GM18907 (cell line): Measurements from ENCODE around the gene FUBP1.
"Not testable (repeated sequence)": the region's sequence is repeated elsewhere in the genome, so short reads cannot be mapped to it uniquely, and the experiment has no call there.

ENCODE experiments used
- ATAC-seq: cut with Tn5 transposase; IDR thresholded peaks from one replicate; pipeline ENCODE4 v1.9.1; 2021; ENCODE audit warnings: mild to moderate bottlenecking, moderate library complexity; ENCODE audit not compliant: unreplicated experiment

FUBP1 gene

DNA sequence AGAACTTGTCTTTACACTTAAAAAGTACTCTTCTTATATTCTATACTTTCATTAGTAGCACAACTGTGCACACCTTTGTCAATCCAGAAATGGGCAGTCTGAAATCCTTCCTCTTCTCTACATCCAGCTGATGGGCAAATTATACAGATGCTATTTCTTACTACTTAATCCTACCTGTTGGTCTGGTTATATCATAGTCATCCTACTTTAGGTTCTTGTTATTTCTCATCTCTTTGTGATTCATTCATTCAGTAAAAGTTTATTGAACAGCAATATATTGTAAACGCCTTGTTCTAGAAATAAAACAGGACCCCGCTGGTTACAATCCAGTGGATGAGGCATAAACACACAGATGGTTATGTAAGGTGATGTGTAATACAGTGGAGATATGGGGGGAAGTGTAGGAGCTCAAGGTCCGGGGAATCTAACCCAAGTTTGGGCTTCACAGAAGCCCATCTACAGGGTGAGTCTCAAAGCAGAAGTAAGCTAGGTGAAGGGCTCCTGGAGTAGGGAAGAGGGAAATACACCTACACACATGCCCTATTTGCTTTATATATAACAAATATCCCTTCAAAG is 11.8 kb upstream of the FUBP1 start:
- no peak for ATAC-seq

GRCh38 chr1:77989744-77990143 is 10.9 kb upstream of the FUBP1 start:
- no peak for ATAC-seq

DNA sequence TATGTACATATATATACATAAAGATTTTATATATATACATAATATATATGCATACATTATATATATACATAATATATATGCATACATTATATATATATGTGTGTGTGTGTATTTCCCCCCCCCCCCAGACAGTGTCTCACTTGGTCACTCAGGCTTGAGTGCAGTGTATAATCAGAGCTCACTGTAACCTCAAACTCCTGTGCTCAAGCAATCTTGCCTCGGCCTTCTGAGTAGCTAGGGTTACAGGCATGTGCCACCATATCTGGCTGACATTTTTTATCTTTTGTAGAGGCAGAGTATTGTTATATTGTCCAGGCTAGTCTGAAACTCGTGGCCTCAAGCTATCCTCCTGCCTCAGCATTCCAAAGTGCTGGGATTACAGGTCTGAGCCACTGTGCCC is 9.0 kb upstream of the FUBP1 start:
- no peak for ATAC-seq

GRCh38 chr1:77986810-77987209 is 7.9 kb upstream of the FUBP1 start:
- no peak for ATAC-seq

- no peak for ATAC-seq
Observed at GRCh38 chr1:77984629-77985028, 5.8 kb upstream of the FUBP1 start.

DNA sequence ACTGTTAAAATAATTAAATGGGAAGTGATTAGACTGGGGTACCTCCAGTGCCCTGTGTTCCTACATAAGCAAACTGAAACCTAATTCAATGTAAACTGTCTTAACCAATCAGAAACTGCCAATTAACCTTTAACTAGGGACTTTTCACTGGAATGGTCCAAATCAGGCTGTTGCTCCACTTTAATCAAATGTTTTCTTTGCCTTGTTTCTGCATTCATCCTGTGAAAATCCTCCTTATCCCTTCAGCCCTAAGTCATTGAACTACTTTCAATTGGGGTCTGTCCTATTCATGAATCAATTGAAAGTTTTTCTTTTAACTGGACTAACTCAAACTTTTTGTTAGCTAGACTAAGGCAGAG is 5.1 kb upstream of the FUBP1 start:
- no peak for ATAC-seq

- ATAC-seq = not testable (repeated sequence)
Observed at GRCh38 chr1:77983352-77983996, 4.6 kb upstream of the FUBP1 start.

DNA sequence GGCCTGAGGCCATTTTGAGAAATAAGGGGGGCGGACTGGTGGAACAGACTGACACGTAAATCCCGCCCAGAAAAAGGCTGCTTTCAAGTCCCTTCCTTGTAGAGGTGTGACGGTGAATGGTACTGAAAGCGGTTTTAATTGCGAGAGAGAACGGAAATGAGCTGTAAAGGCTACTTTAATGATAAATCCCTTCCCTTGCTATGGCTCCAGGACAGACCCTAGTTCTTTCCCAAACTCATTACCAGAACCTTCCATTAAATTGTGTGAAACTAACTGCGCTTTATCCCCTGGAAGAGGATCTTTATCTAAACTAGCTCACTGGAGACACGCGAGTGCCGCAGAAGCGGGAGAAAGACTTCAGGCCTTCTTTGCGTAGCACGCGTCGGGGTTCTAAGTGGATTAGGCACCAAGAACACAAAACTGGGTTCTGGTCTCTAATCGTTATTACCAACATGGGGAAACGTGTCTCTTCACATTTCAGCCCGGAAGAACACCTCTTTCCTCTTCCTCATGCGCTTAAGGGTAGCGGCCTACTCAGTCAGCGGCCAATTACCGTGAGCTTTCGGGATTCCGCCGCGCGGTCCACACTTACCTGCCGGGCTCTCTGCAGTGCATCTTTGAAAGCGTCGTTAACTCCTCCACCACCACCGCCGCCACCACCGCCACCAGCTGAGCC is 441 bp downstream of the FUBP1 start:
- peak; percentile 76 for ATAC-seq

DNA sequence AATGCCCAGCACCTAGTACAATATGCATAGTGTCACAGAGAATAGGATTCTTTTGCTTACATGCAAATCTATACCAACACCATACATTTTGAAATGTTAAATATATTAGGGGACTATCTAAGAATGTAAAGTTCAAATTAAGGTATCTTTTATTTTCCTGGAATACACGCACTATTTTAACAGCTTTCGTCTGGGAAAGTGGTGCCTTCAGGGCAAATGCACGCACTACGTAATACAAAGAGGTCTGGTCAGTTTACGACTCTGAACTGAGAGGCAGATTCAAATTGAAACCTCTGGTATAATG is 931 bp downstream of the FUBP1 start:
- ATAC-seq = no peak

GRCh38 chr1:77976433-77977076 is 2.3 kb downstream of the FUBP1 start:
- ATAC-seq = no peak

- ATAC-seq = no peak
Observed at GRCh38 chr1:77975907-77976306, 3.0 kb downstream of the FUBP1 start.

DNA sequence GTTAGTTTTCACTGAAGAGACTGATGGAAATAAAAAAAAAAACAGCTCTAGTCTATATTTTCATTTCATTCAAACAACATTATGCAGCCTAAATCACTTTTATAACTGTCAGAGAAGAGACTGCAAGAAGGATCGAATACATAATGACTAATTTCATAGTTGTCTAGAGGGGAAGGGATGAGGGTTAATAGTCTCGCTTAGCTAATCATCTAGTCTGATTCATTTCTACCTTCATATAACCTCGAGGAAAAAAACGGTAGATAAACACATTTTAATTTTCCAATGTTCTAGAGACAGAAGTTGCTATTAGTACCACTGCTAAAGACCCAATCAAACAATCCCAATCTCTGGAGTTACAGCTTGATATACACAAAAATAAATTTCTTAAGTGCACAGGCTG is 3.5 kb downstream of the FUBP1 start:
- ATAC-seq = no peak

- ATAC-seq = no peak
Observed at GRCh38 chr1:77972080-77972479, 6.8 kb downstream of the FUBP1 start.

GRCh38 chr1:77970192-77970591 is 8.7 kb downstream of the FUBP1 start:
- ATAC-seq = no peak

- no peak for ATAC-seq
Observed at GRCh38 chr1:77966291-77966690, 12.6 kb downstream of the FUBP1 start.

DNA sequence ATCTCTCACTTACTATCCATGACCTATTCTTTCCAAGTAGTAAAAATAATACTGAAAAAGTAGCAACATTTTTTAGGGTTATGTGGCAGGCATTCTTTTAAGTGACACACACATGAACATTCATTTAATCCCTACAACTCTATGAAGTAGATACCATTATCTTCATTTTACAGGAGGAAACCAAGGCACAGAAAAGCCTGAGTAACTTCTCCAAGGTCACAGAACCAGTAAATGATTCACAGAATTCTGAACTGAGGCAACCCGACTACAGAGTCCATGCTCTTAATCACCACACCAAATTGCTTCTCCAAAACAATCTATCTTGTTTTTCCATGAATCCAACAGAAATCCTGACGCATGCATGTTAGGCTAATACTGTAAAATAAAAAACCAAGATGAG is 17.5 kb downstream of the FUBP1 start:
- ATAC-seq = no peak

GRCh38 chr1:77958850-77959249 is 20.0 kb downstream of the FUBP1 start:
- no peak for ATAC-seq

DNA sequence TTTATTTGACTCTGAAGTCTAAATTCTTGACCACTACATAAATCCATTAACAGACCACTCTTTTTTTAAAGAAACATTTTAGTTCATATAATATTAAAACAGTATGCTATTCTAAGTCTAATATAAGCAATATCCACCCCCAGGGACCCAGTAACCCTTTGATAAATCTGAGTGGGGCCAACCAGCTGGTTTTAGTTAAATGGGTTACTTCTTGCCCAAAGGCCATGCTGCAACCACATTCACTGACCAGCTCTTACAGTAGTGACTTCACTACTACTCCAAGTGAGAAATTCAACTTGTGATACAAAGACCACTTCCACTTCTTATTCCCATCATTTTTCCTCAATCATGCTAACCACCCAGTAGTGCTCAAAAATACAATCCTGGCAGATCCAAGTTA is 20.5 kb downstream of the FUBP1 start:
- no peak for ATAC-seq

DNA sequence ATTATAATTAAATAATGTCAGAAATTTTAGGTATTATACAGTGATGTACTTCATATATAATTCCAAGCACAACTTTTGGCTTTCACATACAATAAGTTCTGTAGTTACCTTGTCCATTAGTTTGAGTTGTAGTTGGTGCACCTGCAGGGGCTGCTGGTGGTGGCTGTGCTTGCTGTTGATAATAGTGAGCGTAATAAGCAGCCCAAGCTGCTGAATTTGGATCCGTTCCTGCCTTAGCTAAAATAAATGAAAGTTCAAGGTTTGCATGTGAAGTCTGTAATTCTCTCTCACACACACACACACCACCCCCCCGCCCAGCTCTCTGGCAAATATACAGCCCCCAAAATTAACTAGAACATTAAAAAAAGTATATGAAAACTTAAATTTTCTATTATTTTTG is 22.4 kb downstream of the FUBP1 start:
- no peak for ATAC-seq

DNA sequence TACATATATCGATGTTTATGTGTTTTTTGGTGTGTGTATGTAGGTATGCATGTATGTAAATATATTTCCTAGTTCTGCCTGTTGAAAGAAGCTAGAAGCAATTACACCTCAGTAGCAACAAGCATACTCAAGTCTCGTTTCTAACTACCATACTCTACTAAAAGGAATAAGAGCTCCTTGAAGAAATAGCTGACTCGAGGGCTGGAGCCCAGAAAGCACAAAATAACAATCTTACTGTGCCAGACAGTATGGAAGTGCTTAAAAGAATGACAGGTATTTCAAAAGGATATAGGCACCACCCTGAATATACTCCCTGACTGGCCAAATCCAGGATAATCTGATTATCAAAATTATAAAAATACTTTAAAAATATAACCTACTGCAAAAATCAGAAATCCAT is 23.2 kb downstream of the FUBP1 start:
- no peak for ATAC-seq

DNA sequence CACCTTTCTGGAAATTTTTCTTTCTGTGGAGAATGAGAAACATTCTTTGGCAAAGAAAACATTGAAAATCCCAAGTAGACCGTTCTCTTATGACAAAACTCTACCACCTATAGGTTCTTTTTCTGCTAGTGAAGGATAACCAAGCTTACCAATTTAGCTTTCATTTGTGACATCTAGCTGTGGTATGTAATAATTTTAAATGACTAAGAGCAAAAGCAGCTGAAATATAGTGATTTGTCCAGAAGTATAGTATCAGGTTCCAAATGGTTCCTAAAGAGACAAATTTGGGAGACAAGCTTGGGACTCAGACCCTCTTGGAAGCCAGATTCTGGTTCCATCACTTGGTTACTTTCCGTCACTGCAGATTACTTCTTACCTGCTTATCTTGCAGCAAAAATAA is 24.4 kb downstream of the FUBP1 start:
- ATAC-seq = no peak

DNA sequence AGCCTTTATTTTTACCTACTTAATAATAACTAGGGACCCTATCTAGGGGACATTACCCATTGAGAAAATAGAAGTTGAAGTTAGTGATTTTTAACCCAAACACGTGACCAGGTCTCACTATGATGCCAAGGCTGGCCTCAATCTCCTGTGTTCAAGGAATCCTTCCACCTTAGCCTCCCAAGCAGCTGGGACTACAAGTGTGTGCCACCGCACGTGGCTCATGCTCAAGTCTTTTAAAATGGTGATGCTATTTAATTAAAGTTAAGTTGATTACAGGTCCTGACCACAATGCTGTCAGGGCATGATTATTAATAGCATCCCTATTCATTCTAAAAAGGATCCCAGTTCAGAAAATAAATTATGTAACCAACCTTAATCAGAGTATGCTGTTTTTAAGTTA is 25.0 kb downstream of the FUBP1 start:
- ATAC-seq = no peak
